ENCODE data around the gene CST7. TPM values are rescaled to one million over a fixed set of nuclear protein-coding genes. Genes with fewer than 3 reads are reported as not detected.

Gene CST7
- total and polyA plus RNA-seq, 2 experiments from 2014 or later, result not detected

GRCh38 chr20:24990810-24991252, 41.8 kb downstream of the CST7 start:
- Histone ChIP-seq H2AFZ (no peak overlapping the region), H3K4me3 (peak overlapping the region; percentile 93; the same call in 1 of the 2 replicates), H3K27me3 (ENCODE audit: insufficient read depth) (0 out of 2 replicates have a peak, but pooled peaks cover 2% of the 10 kb centered on the region), H4K20me1 (replicated peaks; ENCODE audit: insufficient read depth) (peaks cover 28% of the 10 kb centered on the region), H3K27ac (ENCODE audit: low read depth) (no peak overlapping the region), H3K4me1 (ENCODE audit: insufficient read depth) (peaks cover 8% of the 10 kb centered on the region; the same call in 1 of the 2 replicates), H3K4me2 (peak overlapping the region; percentile 96), H3K79me2 (replicated peaks; ENCODE audit: insufficient read depth) (peaks cover 63% of the 10 kb centered on the region), H3K36me3 (ENCODE audit: insufficient read depth) (no peaks in the 10 kb centered on the region), H3K9me2 (ENCODE audit: insufficient read depth) (no peaks in the 10 kb centered on the region), H3F3A (replicated peaks; ENCODE audit: low read depth) (no peaks in the 10 kb centered on the region)
- H3K4me3 Mint-ChIP-seq, result peak overlapping the region; percentile 96
- no peak for DNase-seq (ENCODE audit: low spot score)
- no peak for ATAC-seq
- H3K9me3 Mint-ChIP-seq, result no peaks in the 10 kb centered on the region; the same call in 2 of the 3 replicates
- peaks cover 26% of the 10 kb centered on the region for H3K4me1 Mint-ChIP-seq
- H3K36me3 Mint-ChIP-seq (ENCODE audit: low read depth), result no peaks in the 10 kb centered on the region; the same call in 2 of the 3 replicates
- TF ChIP-seq, protein P1, sequence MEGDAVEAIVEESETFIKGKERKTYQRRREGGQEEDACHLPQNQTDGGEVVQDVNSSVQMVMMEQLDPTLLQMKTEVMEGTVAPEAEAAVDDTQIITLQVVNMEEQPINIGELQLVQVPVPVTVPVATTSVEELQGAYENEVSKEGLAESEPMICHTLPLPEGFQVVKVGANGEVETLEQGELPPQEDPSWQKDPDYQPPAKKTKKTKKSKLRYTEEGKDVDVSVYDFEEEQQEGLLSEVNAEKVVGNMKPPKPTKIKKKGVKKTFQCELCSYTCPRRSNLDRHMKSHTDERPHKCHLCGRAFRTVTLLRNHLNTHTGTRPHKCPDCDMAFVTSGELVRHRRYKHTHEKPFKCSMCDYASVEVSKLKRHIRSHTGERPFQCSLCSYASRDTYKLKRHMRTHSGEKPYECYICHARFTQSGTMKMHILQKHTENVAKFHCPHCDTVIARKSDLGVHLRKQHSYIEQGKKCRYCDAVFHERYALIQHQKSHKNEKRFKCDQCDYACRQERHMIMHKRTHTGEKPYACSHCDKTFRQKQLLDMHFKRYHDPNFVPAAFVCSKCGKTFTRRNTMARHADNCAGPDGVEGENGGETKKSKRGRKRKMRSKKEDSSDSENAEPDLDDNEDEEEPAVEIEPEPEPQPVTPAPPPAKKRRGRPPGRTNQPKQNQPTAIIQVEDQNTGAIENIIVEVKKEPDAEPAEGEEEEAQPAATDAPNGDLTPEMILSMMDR (conservative IDR thresholded peaks at IDR 0.05; ENCODE audit: low read depth in 2 of 2), result no peak
- TF ChIP-seq EZH2 (IDR thresholded peaks at IDR 0.05; ENCODE audit: low read depth, unreplicated experiment), result no peak
- H3K27me3 Mint-ChIP-seq (ENCODE audit: insufficient read depth, low read depth, poor library complexity), result peaks cover 9% of the 10 kb centered on the region
- no peak overlapping the region for H3K27ac Mint-ChIP-seq

- Histone ChIP-seq H3K79me2 (replicated peaks; ENCODE audit: insufficient read depth) (peaks cover 53% of the 10 kb centered on the region), H4K20me1 (replicated peaks; ENCODE audit: insufficient read depth) (peaks cover 27% of the 10 kb centered on the region), H3K36me3 (ENCODE audit: insufficient read depth) (no peaks in the 10 kb centered on the region), H3K9me2 (ENCODE audit: insufficient read depth) (no peaks in the 10 kb centered on the region), H3K4me1 (ENCODE audit: insufficient read depth) (peaks cover 8% of the 10 kb centered on the region; the same call in 1 of the 2 replicates), H3K4me3 (peak overlapping the region; percentile 93), H3K4me2 (peak overlapping the region; percentile 96), H3K27ac (ENCODE audit: low read depth) (no peak overlapping the region), H3F3A (replicated peaks; ENCODE audit: low read depth) (no peaks in the 10 kb centered on the region), H3K27me3 (ENCODE audit: insufficient read depth) (0 out of 2 replicates have a peak, but pooled peaks cover 2% of the 10 kb centered on the region), H2AFZ (peak overlapping the region; percentile 95)
- peak; percentile 54 for ATAC-seq
- H3K4me3 Mint-ChIP-seq, result peak overlapping the region; percentile 96
- peak; percentile 50 for DNase-seq (ENCODE audit: low spot score)
- H3K27me3 Mint-ChIP-seq (ENCODE audit: insufficient read depth, low read depth, poor library complexity), result peaks cover 9% of the 10 kb centered on the region
- H3K9me3 Mint-ChIP-seq, result no peaks in the 10 kb centered on the region; the same call in 2 of the 3 replicates
- no peaks in the 10 kb centered on the region; the same call in 2 of the 3 replicates for H3K36me3 Mint-ChIP-seq (ENCODE audit: low read depth)
- H3K27ac Mint-ChIP-seq, result no peak overlapping the region
- peaks cover 26% of the 10 kb centered on the region for H3K4me1 Mint-ChIP-seq
- TF ChIP-seq NANOG (IDR thresholded peaks at IDR 0.05; ENCODE audit: borderline replicate concordance), result no peak
- TF ChIP-seq ZNF114 (CRISPR knock-in tag; IDR thresholded peaks at IDR 0.05), result no peak
- no peak for TF ChIP-seq STAT1 (IDR thresholded peaks at IDR 0.05; ENCODE audit: unreplicated experiment)
- no peak for TF ChIP-seq EZH2phosphoT487 (IDR thresholded peaks at IDR 0.05; ENCODE audit: unreplicated experiment)
- TF ChIP-seq, protein P1 (conservative IDR thresholded peaks at IDR 0.05; ENCODE audit: low read depth in 2 of 2), result no peak
- TF ChIP-seq REST (IDR thresholded peaks at IDR 0.05; ENCODE audit: unreplicated experiment), result no peak
- no peak for TF ChIP-seq ZNF331 (CRISPR knock-in tag; IDR thresholded peaks at IDR 0.05; ENCODE audit: low read depth)
These were observed 42.9 kb downstream of the CST7 start for GRCh38 chr20:24991897-24992486.
